IPS-15b (cell line): ENCODE data around the gene RHOC.

Source experiments
- H3K27me3 ChIP-seq: one replicate; pipeline ENCODE4 v1.6.1; 2013; ENCODE audit warnings: low read length; ENCODE audit not compliant: control insufficient read depth, insufficient read depth
- H3K36me3 ChIP-seq: one replicate; pipeline ENCODE4 v1.6.1; 2013; ENCODE audit warnings: low read length; ENCODE audit not compliant: control insufficient read depth, insufficient read depth
- H3K4me1 ChIP-seq: one replicate; pipeline ENCODE4 v1.6.1; 2013; ENCODE audit warnings: mild to moderate bottlenecking, low read length; ENCODE audit not compliant: control insufficient read depth, insufficient read depth
- H3K4me3 ChIP-seq: one replicate; pipeline ENCODE4 v1.5.1; 2013; ENCODE audit warnings: low read depth, low read length
- H3K9ac ChIP-seq: one replicate; pipeline ENCODE4 v1.6.1; 2013; ENCODE audit warnings: low read depth, mild to moderate bottlenecking, low read length
- H3K9me3 ChIP-seq: one replicate; pipeline ENCODE4 v1.6.1; 2013; ENCODE audit warnings: mild to moderate bottlenecking, low read length; ENCODE audit not compliant: control insufficient read depth, insufficient read depth

RHOC gene

DNA sequence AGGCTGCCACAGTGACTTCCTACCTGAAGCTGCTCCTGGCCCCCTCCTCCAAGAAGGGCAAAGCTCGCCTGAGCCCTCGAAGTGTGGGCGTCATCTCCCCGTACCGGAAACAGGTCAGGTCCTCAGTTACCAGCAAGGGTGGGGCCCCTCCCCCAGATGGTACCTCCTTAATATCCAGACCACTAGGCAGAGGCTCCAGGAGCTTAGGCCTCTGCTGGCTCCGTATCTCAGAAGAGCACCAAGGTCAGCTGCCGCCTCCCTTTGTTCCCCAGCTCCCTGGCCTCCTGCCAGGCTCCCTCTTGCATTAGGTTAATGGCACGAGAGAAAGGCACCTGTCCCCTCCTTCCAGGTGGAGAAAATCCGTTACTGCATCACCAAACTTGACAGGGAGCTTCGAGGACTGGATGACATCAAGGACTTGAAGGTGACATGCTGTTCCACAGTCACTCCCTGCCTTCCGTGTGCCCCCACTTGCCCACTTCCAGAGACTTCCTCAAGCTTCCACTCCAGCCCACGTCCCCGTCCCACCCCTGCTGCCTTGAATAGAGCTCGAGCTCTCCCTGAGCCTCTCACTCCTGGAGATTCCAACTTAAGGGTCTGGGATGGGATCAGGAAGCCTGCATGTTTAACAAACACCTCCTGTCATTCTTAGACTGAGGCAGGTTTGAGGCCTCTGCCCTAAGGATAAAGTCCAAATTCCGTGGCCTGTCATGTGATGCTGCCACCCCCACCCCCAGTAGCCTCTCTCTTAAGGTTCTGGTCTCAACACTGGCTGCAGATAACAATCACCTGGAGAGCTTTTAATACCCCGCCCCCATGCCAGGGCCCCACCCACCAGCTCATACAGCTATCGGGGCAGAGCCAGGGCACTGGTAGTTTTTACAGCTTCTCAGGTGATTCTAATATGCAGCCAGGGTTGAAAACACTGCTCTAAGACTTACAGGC lies 8.3 kb downstream of the RHOC start:
- Histone ChIP-seq H3K4me1 (peaks cover 32% of the 10 kb centered on the region), H3K4me3 (peak overlapping the region; percentile 13), H3K36me3 (peaks cover 21% of the 10 kb centered on the region), H3K9me3 (no peaks in the 10 kb centered on the region), H3K9ac (no peak overlapping the region), H3K27me3 (peaks cover 56% of the 10 kb centered on the region)

DNA sequence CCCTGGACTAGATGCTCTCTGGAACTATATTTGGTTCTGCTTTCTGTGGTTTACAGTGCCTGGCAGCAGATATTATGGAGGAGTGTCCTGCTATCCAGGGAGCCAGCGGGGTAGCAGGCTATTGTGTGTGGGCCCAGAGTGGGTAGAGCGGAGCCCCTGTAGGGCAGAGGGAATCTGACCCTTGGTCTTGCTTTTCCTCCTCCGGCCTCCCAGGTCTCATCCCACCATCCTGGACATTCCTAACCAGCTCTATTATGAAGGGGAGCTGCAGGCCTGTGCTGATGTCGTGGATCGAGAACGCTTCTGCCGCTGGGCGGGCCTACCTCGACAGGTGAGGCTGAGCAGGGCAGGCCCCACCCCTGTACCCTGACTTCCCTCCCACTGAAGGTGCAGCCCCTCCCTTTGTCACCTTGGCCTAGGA lies 9.1 kb downstream of the RHOC start:
- H3K9ac ChIP-seq: no peak overlapping the region
- H3K9me3 ChIP-seq: no peaks in the 10 kb centered on the region
- peaks cover 27% of the 10 kb centered on the region for H3K4me1 ChIP-seq
- peaks cover 20% of the 10 kb centered on the region for H3K36me3 ChIP-seq
- H3K4me3 ChIP-seq: no peak overlapping the region
- H3K27me3 ChIP-seq: peaks cover 48% of the 10 kb centered on the region

DNA sequence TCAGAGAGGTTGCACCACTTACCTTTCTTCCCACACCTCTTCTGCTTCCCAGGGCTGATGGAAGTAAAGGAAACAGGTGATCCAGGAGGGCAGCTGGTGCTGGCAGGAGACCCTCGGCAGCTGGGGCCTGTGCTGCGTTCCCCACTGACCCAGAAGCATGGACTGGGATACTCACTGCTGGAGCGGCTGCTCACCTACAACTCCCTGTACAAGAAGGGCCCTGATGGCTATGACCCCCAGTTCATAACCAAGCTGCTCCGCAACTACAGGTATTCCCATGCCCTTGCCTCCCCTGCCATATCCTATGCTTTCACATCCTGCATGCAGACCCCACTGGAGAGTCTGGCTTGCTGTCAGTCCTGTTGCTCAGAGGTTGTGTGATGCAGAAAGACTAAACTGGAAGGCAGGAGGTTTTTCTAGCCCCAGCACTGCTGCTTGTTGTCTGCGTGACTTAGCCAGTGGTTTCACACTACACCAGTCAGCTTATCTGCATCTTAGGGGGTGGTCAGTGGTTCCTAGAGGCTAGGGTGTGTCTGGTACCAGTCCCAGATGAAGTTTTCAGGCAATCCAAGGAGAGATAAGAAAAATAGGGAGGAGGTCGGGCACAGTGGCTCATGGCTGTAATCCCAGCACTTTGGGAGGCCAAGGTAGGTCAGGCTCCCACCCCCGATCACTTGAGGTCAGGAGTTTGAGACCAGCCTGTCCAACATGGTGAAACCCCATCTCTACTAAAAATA lies 10.2 kb downstream of the RHOC start:
- H3K4me3 ChIP-seq: no peak overlapping the region
- H3K9me3 ChIP-seq: no peaks in the 10 kb centered on the region
- H3K9ac ChIP-seq: no peak overlapping the region
- H3K36me3 ChIP-seq: peaks cover 24% of the 10 kb centered on the region
- peaks cover 27% of the 10 kb centered on the region for H3K4me1 ChIP-seq
- peaks cover 38% of the 10 kb centered on the region for H3K27me3 ChIP-seq

DNA sequence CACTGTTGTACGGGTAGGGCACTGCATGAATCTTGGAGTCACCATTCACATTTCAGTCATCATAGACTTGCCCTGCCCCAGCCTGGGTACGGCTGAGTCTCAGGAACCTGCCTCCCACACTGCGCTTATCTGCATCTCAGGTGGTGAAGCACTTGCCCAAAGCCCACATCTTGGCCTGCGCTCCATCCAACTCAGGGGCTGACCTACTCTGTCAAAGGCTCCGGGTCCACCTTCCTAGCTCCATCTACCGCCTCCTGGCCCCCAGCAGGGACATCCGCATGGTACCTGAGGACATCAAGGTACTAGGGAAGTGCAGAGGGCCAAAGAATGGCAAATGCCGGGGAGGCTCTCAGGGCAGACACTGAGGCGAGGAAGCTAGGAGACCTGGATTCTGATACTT lies 11.7 kb downstream of the RHOC start:
- peaks cover 30% of the 10 kb centered on the region for H3K27me3 ChIP-seq
- peaks cover 17% of the 10 kb centered on the region for H3K4me1 ChIP-seq
- H3K4me3 ChIP-seq: no peak overlapping the region
- peaks cover 22% of the 10 kb centered on the region for H3K36me3 ChIP-seq
- no peaks in the 10 kb centered on the region for H3K9me3 ChIP-seq
- H3K9ac ChIP-seq: no peak overlapping the region

DNA sequence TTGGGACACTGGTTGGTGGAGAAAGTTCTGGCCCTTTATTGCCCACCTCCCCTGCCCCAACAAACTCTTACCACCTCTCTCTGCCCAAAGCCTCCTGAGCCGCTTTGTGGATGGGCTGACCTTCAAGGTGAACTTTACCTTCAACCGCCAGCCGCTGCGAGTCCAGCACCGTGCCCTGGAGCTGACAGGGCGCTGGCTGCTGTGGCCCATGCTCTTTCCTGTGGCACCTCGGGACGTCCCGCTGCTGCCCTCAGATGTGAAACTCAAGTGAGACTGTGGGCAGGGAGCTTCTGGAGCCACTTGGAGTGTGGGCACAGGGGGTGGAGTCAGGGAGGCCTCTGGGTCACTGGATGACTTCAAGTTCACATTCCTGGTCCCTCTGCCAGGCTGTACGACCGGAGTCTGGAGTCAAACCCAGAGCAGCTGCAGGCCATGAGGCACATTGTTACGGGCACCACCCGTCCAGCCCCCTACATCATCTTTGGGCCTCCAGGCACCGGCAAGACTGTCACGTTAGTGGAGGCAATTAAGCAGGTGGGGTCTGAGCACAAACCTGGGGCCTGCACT lies 12.5 kb downstream of the RHOC start:
- H3K36me3 ChIP-seq: peaks cover 22% of the 10 kb centered on the region
- no peak overlapping the region for H3K9ac ChIP-seq
- peaks cover 24% of the 10 kb centered on the region for H3K27me3 ChIP-seq
- H3K9me3 ChIP-seq: no peaks in the 10 kb centered on the region
- no peak overlapping the region for H3K4me3 ChIP-seq
- peaks cover 10% of the 10 kb centered on the region for H3K4me1 ChIP-seq

DNA sequence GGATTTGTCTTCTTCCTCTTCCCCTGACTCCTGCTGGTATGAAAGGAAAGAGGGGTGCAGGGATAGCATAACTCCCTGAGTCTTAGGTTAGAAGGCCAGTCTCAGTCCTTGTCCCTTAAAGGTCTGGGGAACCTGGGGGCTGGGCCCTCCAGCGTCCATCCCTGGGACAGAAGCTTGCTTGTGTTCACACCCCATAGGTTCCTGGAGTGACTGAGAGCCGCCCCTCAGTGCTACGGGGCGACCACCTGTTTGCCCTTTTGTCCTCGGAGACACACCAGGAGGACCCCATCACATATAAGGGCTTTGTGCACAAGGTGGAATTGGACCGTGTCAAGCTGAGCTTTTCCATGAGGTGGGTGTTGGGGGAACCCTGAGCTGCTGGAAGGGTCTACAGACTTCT lies 13.1 kb downstream of the RHOC start:
- peaks cover 22% of the 10 kb centered on the region for H3K36me3 ChIP-seq
- H3K9me3 ChIP-seq: no peaks in the 10 kb centered on the region
- no peak overlapping the region for H3K9ac ChIP-seq
- peaks cover 18% of the 10 kb centered on the region for H3K27me3 ChIP-seq
- H3K4me1 ChIP-seq: peaks cover 8% of the 10 kb centered on the region
- H3K4me3 ChIP-seq: no peak overlapping the region

DNA sequence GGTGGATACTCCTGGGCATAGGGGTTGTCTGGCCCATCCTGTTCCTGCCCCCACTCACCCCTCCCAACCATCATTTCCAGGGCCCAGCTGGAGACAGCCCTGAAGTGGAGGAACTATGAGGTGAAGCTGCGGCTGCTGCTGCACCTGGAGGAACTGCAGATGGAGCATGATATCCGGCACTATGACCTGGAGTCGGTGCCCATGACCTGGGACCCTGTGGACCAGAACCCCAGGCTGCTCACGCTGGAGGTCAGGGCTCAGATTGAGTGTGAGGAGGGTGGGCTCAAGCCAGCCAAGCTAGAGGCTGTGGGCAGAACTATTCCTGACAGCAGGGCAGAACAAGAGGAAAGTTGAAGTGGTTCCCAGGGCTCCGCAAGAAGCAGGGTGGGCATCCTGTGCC lies 14.2 kb downstream of the RHOC start:
- peaks cover 10% of the 10 kb centered on the region for H3K27me3 ChIP-seq
- no peak overlapping the region for H3K4me3 ChIP-seq
- no peaks in the 10 kb centered on the region for H3K4me1 ChIP-seq
- no peak overlapping the region for H3K9ac ChIP-seq
- peaks cover 22% of the 10 kb centered on the region for H3K36me3 ChIP-seq
- H3K9me3 ChIP-seq: no peaks in the 10 kb centered on the region

DNA sequence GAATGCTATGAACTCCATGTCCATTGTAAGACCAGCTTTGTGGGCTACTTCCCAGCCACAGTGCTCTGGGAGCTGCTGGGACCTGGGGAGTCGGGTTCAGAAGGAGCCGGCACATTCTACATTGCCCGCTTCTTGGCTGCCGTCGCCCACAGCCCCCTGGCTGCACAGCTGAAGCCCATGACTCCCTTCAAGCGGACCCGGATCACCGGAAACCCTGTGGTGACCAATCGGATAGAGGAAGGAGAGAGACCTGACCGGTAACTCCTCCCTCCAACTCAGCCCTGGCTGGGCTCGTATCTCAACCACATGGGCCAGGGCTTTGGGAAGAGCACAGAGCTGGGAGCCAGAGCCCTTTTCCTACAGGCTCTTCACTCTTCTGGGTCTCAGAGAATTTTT lies 17.1 kb downstream of the RHOC start:
- H3K4me1 ChIP-seq: no peaks in the 10 kb centered on the region
- no peaks in the 10 kb centered on the region for H3K9me3 ChIP-seq
- peaks cover 2% of the 10 kb centered on the region for H3K27me3 ChIP-seq
- no peak overlapping the region for H3K9ac ChIP-seq
- H3K4me3 ChIP-seq: no peak overlapping the region
- H3K36me3 ChIP-seq: peaks cover 11% of the 10 kb centered on the region

DNA sequence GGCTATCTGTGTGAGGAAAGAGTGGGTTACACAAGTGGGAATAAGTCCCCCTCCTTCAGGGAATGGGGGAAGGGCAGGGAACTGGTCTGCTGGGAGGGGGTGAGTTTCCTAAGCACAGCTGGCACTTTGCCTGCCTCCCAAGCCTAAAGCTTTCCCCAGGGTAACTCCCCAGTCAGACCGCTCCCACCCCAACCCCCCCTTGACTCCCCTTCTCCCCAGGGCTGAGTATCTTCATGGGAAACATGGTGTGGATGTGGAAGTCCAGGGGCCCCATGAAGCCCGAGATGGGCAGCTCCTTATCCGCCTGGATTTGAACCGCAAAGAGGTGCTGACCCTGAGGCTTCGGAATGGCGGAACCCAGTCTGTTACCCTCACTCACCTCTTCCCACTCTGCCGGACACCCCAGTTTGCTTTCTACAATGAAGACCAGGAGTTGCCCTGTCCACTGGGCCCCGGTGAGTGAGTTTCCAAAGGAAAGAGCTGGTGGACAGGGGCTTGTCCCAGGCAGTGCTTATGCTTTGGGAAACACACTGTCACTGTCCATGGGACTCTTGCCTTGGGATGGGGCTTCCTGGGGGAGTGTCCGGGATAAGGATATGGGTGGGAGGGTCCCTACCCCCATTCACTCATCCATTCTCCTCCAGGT lies 17.6 kb downstream of the RHOC start:
- Histone ChIP-seq H3K36me3 (peaks cover 7% of the 10 kb centered on the region), H3K4me1 (no peaks in the 10 kb centered on the region), H3K9ac (no peak overlapping the region), H3K4me3 (no peak overlapping the region), H3K27me3 (peaks cover 2% of the 10 kb centered on the region), H3K9me3 (no peaks in the 10 kb centered on the region)

DNA sequence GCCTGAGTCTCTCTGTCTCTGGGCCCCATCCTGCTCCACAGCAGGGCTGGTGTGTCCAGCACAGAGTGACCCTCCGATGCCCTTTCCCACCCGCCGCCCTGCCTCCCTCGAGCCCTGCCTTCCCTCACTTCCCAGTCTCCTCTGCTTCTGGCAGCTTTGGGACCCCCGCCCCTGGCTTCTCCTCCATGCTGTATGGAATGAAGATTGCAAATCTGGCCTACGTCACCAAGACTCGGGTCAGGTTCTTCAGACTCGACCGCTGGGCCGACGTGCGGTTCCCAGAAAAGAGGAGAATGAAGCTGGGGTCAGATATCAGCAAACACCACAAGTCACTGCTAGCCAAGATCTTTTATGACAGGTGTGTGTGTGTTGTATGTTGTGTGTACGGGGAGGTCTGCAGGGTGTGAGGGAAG lies 18.1 kb downstream of the RHOC start:
- Histone ChIP-seq H3K9ac (no peak overlapping the region), H3K27me3 (peaks cover 2% of the 10 kb centered on the region), H3K4me3 (no peak overlapping the region), H3K9me3 (no peaks in the 10 kb centered on the region), H3K36me3 (peaks cover 5% of the 10 kb centered on the region), H3K4me1 (no peaks in the 10 kb centered on the region)

DNA sequence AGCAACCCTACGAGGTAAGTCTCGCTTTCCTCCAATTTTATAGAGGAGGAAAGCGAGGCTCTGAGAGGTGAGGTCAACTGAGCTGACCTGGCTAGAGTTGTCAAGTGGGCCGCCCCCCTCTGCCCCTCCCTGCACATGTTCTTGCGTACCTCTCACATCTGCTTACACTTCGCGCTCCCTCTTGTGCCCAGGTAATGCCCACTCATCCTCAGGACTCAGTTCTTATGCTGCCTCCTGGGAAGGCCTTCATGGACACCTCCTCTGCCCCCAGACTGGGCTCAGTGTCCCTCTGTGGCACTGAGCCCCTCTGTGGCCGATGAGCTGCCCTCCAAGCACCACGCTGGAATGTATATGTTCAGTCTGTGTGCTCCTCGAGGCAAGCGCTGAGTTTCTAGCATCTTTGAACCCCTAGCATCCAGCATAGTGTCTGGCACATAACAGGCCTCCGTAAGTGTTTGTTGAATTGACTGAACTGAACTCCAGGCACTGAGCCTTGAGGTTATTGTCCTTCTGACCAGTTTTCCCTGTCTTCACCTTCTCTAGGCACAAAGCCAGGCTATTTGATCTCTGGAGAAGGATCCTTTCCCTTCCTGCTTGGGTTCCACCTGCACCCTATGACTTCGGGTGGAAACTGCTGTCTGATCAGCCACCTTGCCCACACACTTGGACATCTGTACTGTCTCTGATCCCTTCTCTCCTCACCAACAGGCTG lies 19.0 kb downstream of the RHOC start:
- peaks cover 5% of the 10 kb centered on the region for H3K36me3 ChIP-seq
- no peaks in the 10 kb centered on the region for H3K9me3 ChIP-seq
- no peak overlapping the region for H3K4me3 ChIP-seq
- H3K4me1 ChIP-seq: no peaks in the 10 kb centered on the region
- no peak overlapping the region for H3K9ac ChIP-seq
- peaks cover 2% of the 10 kb centered on the region for H3K27me3 ChIP-seq
